Measurements from ENCODE around the gene SH3PXD2A.

DNA sequence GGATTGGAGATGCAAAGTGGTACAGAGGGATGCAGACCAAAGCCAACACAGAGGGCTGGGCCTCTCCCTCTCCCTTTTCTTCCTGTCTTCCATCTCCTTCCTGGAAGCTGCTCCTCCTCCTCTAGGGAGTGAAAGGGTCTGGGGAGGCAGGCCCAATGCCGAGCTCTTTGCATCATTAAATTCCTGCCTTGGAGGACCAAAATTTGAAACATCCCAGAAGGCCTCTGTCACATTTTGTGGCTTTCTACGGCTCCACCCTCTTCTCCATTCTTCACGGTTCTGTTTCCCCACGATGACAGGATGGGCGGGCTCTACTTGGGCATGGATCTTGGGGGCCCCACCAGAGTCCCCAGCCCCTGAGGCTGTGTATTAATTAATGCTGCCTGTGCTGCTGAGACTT, 285.5 kb downstream of the SH3PXD2A start:
- TF ChIP-seq POLR2A (IDR thresholded peaks at IDR 0.05): no peak
- TF ChIP-seq, protein P1, sequence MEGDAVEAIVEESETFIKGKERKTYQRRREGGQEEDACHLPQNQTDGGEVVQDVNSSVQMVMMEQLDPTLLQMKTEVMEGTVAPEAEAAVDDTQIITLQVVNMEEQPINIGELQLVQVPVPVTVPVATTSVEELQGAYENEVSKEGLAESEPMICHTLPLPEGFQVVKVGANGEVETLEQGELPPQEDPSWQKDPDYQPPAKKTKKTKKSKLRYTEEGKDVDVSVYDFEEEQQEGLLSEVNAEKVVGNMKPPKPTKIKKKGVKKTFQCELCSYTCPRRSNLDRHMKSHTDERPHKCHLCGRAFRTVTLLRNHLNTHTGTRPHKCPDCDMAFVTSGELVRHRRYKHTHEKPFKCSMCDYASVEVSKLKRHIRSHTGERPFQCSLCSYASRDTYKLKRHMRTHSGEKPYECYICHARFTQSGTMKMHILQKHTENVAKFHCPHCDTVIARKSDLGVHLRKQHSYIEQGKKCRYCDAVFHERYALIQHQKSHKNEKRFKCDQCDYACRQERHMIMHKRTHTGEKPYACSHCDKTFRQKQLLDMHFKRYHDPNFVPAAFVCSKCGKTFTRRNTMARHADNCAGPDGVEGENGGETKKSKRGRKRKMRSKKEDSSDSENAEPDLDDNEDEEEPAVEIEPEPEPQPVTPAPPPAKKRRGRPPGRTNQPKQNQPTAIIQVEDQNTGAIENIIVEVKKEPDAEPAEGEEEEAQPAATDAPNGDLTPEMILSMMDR (IDR thresholded peaks at IDR 0.05): no peak
